GM12874 (cell line): ENCODE measurements around the gene DAB2IP.
A peak's percentile ranks its signal among the peaks of the same experiment; 100 is the strongest.

Experiments
- CTCF ChIP-seq: IDR thresholded peaks from 2 replicates; pipeline ENCODE4 v1.5.1; 2011; ENCODE audit warnings: low read depth, mild to moderate bottlenecking, control low read depth, low read length, moderate library complexity; ENCODE audit not compliant: insufficient read depth

The DAB2IP gene

GRCh38 chr9:121636341-121636865 is 15.0 kb upstream of the DAB2IP start:
- no peak for TF ChIP-seq CTCF

- no peak for TF ChIP-seq CTCF
Measured at GRCh38 chr9:121636978-121637712, 14.3 kb upstream of the DAB2IP start.

GRCh38 chr9:121637713-121638220 is 13.7 kb upstream of the DAB2IP start:
- no peak for TF ChIP-seq CTCF

GRCh38 chr9:121638399-121638798 is 13.0 kb upstream of the DAB2IP start:
- no peak for TF ChIP-seq CTCF

- TF ChIP-seq CTCF = no peak
Measured at GRCh38 chr9:121638901-121639592, 12.4 kb upstream of the DAB2IP start.

- no peak for TF ChIP-seq CTCF
Measured at GRCh38 chr9:121639619-121640018, 11.8 kb upstream of the DAB2IP start.

- TF ChIP-seq CTCF = peak; percentile 39; the same call in 1 of the 2 replicates
Measured at GRCh38 chr9:121640076-121640475, 11.4 kb upstream of the DAB2IP start.
